HUES64 (cell line): ENCODE data around the gene NTRK3.

Source experiments
- H3K27ac ChIP-seq: 2 replicates; pipeline ENCODE4 v1.7.0; 2013; ENCODE audit warnings: low read depth, low read length, inconsistent platforms
- H3K27me3 ChIP-seq: 2 replicates; pipeline ENCODE4 v1.6.1; 2013; ENCODE audit warnings: mild to moderate bottlenecking, low read length; ENCODE audit not compliant: insufficient read depth
- H3K36me3 ChIP-seq: 2 replicates; pipeline ENCODE4 v1.6.1; 2013; ENCODE audit warnings: mild to moderate bottlenecking, low read length; ENCODE audit not compliant: insufficient read depth
- H3K4me1 ChIP-seq: 2 replicates; pipeline ENCODE4 v1.6.1; 2013; ENCODE audit warnings: mild to moderate bottlenecking, low read length, moderate library complexity; ENCODE audit not compliant: insufficient read depth
- H3K4me3 ChIP-seq: 2 replicates; pipeline ENCODE4 v1.5.1; 2013; ENCODE audit warnings: mild to moderate bottlenecking, low read length, moderate library complexity
- H3K9ac ChIP-seq: 2 replicates; pipeline ENCODE4 v1.6.1; 2013; ENCODE audit warnings: mild to moderate bottlenecking, low read depth, low read length
- H3K9me3 ChIP-seq: 2 replicates; pipeline ENCODE4 v1.6.1; 2013; ENCODE audit warnings: low read depth, low read length; ENCODE audit not compliant: insufficient read depth
- WGBS: fragments of 150-250, 120-280 bp; methylation state at CpG from one replicate; pipeline ENCODE4 v1.1.7; 2013; ENCODE audit warnings: missing lambda C conversion rate; 5-methylcytosine and 5-hydroxymethylcytosine counted together

The NTRK3 gene

DNA sequence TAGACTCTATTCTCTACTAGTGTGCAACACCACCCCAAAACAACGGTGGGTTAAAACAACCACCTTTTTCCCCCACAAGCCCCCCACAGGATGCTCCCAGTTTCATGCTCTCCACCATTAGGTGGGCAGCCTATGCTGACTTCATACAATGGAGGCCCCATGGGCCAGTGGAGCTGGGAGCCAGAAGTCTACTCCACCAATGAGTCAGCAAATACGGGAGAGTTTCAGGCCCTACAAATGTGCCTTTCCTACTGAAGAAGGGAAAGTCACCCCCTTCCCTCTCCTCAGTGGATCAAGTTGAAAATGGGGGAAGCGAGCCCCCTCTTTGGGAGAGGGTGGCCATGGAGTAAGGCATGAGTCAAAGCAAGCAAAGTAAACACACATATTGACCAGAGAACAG lies 278.6 kb downstream of the NTRK3 start:
- no peak overlapping the region for H3K9ac ChIP-seq
- no peak overlapping the region for H3K4me3 ChIP-seq
- H3K36me3 ChIP-seq = no peaks in the 10 kb centered on the region
- whole genome bisulfite sequencing = 91% methylated on average over 2 of the region's 3 CpGs
- H3K9me3 ChIP-seq = no peaks in the 10 kb centered on the region
- H3K27me3 ChIP-seq = no peaks in the 10 kb centered on the region
- no peak overlapping the region for H3K27ac ChIP-seq
- no peaks in the 10 kb centered on the region for H3K4me1 ChIP-seq

DNA sequence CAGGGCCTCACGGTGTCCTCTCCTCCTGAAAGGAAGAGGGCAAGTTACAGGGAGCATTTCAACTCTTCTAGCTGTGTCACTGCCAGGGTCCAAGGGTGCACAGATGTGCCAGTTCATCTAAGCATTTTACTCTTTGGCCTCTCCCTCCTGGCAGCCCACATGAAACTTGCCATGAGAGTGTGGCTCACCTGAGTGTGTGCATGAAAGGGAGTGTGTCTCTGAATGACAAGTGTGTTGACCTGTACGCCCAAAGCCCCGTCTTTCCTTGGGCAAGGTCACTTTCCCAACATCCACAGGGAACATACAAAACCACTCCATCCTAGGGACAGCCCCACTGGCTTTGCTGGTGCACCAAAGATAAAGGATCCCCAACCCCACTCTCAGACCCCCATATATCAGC lies 280.0 kb downstream of the NTRK3 start:
- Histone ChIP-seq H3K4me3 (no peak overlapping the region), H3K9me3 (no peaks in the 10 kb centered on the region), H3K9ac (no peak overlapping the region), H3K36me3 (no peaks in the 10 kb centered on the region), H3K27me3 (no peaks in the 10 kb centered on the region), H3K4me1 (no peaks in the 10 kb centered on the region), H3K27ac (no peak overlapping the region)
- 86% methylated on average over 3 of the region's 3 CpGs for WGBS

DNA sequence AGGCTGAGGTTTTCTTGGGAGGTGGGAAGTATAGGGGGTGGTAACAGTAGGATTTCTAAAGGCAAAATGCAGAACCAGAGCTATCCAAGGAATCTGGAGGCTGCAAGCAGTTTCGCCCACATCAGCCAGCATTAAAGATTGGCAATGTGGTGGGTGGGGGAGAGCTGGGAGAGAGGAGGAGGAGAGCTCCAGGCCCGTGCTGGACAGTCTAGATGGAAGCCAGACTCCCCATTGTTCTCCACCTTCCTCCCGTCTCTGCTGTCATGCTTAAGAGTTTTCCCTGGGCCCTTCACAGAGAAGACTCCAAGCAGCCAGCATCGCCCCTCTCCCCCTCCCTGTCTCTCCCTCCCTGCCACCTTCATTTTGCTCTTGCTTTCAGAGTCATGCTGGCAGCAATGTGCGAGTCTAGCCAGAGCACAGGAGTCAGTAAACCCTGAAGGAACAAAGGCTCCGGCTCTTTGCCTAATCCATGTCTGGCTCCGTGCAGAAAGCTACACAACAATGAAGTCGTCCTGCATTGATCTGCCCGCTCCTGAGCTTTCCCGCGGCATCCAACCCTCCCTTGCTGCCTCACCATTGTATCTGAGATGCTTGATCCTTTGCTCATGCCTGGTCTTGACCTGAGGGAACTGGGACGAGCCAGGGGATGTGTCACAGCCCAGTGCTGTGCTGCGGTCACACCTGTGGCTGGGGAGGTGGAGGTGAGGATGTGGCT lies 282.9 kb downstream of the NTRK3 start:
- Histone ChIP-seq H3K27me3 (no peaks in the 10 kb centered on the region), H3K9me3 (no peaks in the 10 kb centered on the region), H3K27ac (no peak overlapping the region), H3K4me3 (no peak overlapping the region), H3K36me3 (no peaks in the 10 kb centered on the region), H3K9ac (no peak overlapping the region), H3K4me1 (no peaks in the 10 kb centered on the region)
- 86% methylated on average over 13 of the region's 13 CpGs for WGBS

DNA sequence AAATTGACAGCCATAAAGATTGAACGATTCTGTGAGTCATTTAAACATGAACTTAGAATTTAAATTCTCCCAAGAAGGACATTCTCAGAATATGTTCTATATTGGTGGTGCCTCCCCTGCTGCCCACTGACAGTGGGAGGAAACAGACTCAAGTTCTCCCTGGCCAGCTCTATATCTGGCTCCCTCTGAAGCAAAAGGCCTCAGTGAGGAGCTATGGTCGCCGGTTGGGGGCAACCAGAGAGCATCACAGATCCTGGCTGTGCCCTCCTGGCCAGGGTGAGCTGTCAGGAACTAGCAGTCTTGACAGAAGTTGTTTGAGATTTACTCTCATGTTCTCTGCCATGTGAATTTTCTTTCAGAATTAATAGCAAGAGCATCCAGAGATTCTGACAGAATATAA lies 285.5 kb downstream of the NTRK3 start:
- Histone ChIP-seq H3K27me3 (no peaks in the 10 kb centered on the region), H3K9me3 (no peaks in the 10 kb centered on the region), H3K4me3 (no peak overlapping the region), H3K27ac (no peak overlapping the region), H3K9ac (no peak overlapping the region), H3K4me1 (no peaks in the 10 kb centered on the region), H3K36me3 (no peaks in the 10 kb centered on the region)
- 88% methylated on average over 3 of the region's 3 CpGs for WGBS

DNA sequence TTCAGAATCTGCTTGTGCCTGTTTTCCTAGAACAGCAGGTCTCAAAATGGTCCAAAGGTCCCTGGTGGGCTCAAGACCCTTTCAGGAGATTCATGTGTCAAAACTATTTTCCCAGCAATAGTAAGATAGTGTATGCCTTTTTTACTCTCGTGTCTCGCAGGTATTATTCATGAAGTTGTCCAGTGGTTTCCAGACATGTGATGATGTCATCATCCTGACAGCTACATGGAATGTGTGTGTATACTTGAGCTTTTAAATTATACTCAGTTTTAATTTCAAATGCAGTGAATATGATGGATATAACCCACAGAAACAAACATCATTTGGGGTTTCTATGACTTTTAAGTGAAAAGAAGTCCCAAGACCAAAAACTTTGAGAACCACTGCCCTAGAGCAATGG lies 288.6 kb downstream of the NTRK3 start:
- no peaks in the 10 kb centered on the region for H3K27me3 ChIP-seq
- no peak overlapping the region for H3K27ac ChIP-seq
- no peaks in the 10 kb centered on the region for H3K9me3 ChIP-seq
- H3K9ac ChIP-seq = no peak overlapping the region
- 95% methylated on average over 2 of the region's 2 CpGs for WGBS
- no peaks in the 10 kb centered on the region for H3K4me1 ChIP-seq
- no peaks in the 10 kb centered on the region for H3K36me3 ChIP-seq
- no peak overlapping the region for H3K4me3 ChIP-seq

DNA sequence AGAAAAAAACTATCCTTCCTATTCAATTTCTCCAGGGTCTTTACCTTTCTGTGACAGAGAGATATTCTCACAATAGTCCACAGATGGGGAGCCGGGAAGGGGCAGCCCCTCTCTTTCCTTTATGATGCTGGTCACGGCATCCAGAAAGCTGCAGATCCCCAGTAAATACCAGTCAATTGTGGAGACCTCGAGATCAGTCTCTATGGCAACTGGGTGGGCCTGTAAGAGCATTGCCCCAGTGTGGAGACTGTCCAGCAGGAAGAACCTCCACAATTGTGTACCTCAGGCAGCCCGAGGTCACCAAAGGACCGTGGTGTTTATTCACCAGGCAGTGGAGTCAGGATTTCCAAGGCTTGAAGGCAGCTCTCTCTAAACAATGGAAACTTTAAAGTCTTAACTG lies 291.2 kb downstream of the NTRK3 start:
- H3K4me3 ChIP-seq = no peak overlapping the region
- H3K36me3 ChIP-seq = no peaks in the 10 kb centered on the region
- H3K9ac ChIP-seq = no peak overlapping the region
- H3K9me3 ChIP-seq = no peaks in the 10 kb centered on the region
- 91% methylated on average over 5 of the region's 5 CpGs for WGBS
- no peak overlapping the region for H3K27ac ChIP-seq
- H3K27me3 ChIP-seq = no peaks in the 10 kb centered on the region
- H3K4me1 ChIP-seq = no peaks in the 10 kb centered on the region

DNA sequence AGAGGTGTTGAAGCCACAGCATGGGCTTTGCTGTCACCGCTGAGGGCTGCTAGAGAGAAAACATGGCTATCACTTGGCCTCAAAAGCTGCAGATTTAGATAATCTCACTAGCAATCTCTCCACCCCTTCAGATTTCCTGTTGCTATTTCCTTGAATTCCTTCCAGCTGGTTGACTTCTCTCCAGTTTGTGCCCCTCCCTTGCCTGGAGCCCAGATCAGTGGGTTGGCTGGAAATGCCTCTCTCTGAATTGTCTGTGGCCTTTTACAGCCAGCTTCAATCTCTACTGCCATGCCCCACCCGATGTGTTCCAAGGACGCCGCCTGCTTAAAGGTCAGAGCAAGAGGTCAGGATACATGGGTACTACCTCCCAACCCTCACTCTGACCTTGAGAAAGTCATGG lies 294.1 kb downstream of the NTRK3 start:
- Histone ChIP-seq H3K4me3 (no peak overlapping the region), H3K27ac (no peak overlapping the region), H3K4me1 (peaks cover 2% of the 10 kb centered on the region; the same call in 1 of the 2 replicates), H3K27me3 (no peaks in the 10 kb centered on the region), H3K36me3 (no peaks in the 10 kb centered on the region), H3K9ac (no peak overlapping the region), H3K9me3 (no peaks in the 10 kb centered on the region)
- WGBS = 86% methylated on average over 4 of the region's 4 CpGs

DNA sequence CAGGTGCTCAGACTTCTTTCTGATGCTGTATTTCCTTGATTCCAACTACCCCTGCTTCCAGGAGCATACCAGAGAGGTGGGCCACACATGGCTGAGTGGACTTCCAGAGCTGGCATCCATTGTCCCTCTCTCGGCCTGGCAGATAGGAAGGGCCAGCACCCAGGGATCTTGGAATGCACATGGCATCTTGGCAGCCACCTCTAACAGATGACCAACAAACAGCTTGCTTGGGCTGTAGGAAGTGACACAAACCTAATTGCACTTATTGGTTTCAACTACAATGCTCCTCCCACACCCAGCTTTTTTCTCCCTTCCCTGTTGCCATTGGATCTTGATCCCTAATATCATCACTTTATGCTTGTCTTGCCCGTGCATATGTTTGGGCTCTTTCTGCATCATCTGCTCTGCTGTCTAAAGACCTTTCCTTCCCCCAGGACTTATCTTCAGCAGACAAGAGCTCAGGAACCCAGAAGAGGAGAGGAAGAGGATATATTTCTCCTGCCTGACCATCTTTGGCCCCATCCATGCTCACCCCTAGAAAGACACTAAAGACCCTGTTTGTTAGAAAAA lies 294.6 kb downstream of the NTRK3 start:
- 92% methylated on average over 2 of the region's 2 CpGs for WGBS
- Histone ChIP-seq H3K4me3 (no peak overlapping the region), H3K27ac (no peak overlapping the region), H3K9ac (no peak overlapping the region), H3K36me3 (no peaks in the 10 kb centered on the region), H3K9me3 (no peaks in the 10 kb centered on the region), H3K4me1 (peaks cover 2% of the 10 kb centered on the region; the same call in 1 of the 2 replicates), H3K27me3 (no peaks in the 10 kb centered on the region)

DNA sequence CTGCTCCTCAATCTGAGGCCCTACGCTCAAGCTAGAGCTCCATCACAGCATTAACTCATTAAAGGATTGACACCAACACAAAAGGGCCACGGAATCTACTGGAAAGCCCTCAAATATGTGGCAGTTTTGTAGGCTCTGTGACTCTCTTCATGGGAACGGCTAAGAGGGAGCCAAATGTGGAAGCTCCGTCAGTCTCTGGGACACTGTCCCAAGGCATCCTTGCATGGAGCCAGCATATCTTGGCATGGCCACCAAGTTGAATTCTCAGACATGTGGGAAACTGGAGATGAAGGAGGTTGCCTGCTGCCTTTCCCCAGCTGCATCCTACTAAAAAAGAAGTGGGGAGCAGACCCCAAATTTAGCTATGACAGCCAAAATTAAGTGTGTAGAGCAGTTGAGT lies 296.9 kb downstream of the NTRK3 start:
- no peaks in the 10 kb centered on the region for H3K36me3 ChIP-seq
- 94% methylated on average over 4 of the region's 4 CpGs for WGBS
- H3K27ac ChIP-seq = no peak overlapping the region
- H3K27me3 ChIP-seq = no peaks in the 10 kb centered on the region
- no peak overlapping the region for H3K9ac ChIP-seq
- no peaks in the 10 kb centered on the region for H3K9me3 ChIP-seq
- peaks cover 2% of the 10 kb centered on the region; the same call in 1 of the 2 replicates for H3K4me1 ChIP-seq
- no peak overlapping the region for H3K4me3 ChIP-seq

DNA sequence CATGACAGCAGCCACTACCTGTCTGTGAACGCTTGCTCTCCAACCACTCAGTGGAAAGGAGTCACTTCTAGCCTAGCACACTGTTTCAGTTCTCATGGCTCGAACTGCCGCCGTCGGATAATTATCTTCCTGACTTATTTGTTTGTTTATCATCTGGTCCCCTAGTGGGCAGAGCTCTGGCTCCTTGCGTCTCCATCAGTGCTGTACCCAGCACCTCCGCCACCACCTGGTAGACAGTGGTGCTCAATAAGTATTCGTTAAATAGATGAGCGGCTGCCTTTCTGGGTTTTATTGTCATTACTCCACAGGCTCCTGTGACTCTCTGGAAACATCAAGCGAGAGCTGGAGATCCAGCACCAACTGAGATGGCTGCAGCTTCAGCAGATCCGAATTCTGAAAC lies 297.5 kb downstream of the NTRK3 start:
- WGBS = 58% methylated on average over 11 of the region's 11 CpGs

DNA sequence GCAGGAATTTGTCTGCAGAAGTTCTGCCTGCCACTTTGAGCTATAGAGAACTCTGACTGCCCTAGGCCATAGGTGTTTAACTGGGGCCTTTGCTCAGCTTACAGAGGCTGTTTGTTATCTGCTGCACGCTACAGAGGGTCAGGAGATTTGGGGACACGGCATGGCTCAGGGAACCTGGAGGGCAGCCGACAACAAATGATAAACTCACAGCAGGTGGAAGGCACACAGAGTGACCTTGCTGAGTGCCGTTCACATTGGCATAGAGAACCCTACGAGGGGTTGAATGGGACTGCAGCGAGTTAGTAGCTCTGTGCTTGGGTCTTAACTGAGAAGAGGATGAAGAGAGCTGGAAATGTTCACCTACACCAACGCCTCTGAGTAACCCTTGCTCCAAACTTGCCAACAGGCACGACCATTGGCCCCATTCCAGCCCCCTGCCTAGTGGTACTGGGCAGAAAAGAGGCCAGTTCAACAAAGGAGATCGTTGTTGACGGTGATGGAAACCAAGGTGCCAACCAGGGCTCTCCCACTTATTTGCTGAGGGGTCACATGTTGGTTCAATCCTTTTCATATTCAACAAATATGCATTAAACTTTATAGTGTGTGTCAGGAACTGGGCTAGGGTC lies 301.1 kb downstream of the NTRK3 start:
- H3K4me3 ChIP-seq = no peak overlapping the region
- WGBS = 89% methylated on average over 10 of the region's 10 CpGs

More for the DNA sequence above, 297.5 kb downstream of the NTRK3 start:
- H3K36me3 ChIP-seq = no peaks in the 10 kb centered on the region
- H3K9me3 ChIP-seq = no peaks in the 10 kb centered on the region
- H3K9ac ChIP-seq = no peak overlapping the region
- H3K27ac ChIP-seq = no peak overlapping the region
- peaks cover 2% of the 10 kb centered on the region; the same call in 1 of the 2 replicates for H3K4me1 ChIP-seq
- H3K27me3 ChIP-seq = no peaks in the 10 kb centered on the region
- no peak overlapping the region for H3K4me3 ChIP-seq

More for the DNA sequence above, 301.1 kb downstream of the NTRK3 start:
- Histone ChIP-seq H3K27ac (no peak overlapping the region), H3K36me3 (no peaks in the 10 kb centered on the region), H3K9me3 (no peaks in the 10 kb centered on the region), H3K4me1 (peaks cover 2% of the 10 kb centered on the region; the same call in 1 of the 2 replicates), H3K27me3 (no peaks in the 10 kb centered on the region), H3K9ac (no peak overlapping the region)
